ENCODE measurements around the gene SV2C. TPM values are rescaled to one million over a fixed set of nuclear protein-coding genes. Genes with fewer than 3 reads are reported as not detected.
A peak's percentile ranks its signal among the peaks of the same experiment; 100 is the strongest.

The SV2C gene
- total and polyA plus RNA-seq, 2 of the 13 experiments (the other 11 are each of a cell fraction or from before 2014, with no cell fraction given), result not detected

- TF ChIP-seq PRDM15 (CRISPR knock-in tag; IDR thresholded peaks at IDR 0.05) (no peak), ZNF574 (CRISPR knock-in tag; IDR thresholded peaks at IDR 0.05) (no peak), BRF2 (CRISPR knock-in tag; IDR thresholded peaks at IDR 0.05) (no peak), ZKSCAN5 (CRISPR knock-in tag; IDR thresholded peaks at IDR 0.05) (no peak), MXD3 (CRISPR knock-in tag; IDR thresholded peaks at IDR 0.05) (no peak), YEATS4 (CRISPR knock-in tag; IDR thresholded peaks at IDR 0.05; ENCODE audit: borderline replicate concordance) (0 out of 2 replicates have a peak, but pooled peaks have one; percentile 36), ZNF773 (CRISPR knock-in tag; IDR thresholded peaks at IDR 0.05; ENCODE audit: borderline replicate concordance) (no peak)
Observed at GRCh38 chr5:76388791-76389512, 305.8 kb downstream of the SV2C start (continued).
